C4-2B (cell line): ENCODE data around the gene PSMD3.

Source experiments
- H3K27ac ChIP-seq: fragments of 450-650 bp; 2 replicates; pipeline ENCODE4 v1.5.1; 2017
- CTCF ChIP-seq: fragments of 450-650 bp; conservative IDR thresholded peaks from 2 replicates; pipeline ENCODE4 v1.5.1; 2017; ENCODE audit warnings: mild to moderate bottlenecking
- ZFX ChIP-seq: fragments of 450-650 bp; IDR thresholded peaks from 2 replicates; pipeline ENCODE4 v1.6.1; 2017

Gene PSMD3

GRCh38 chr17:40014375-40014980, 33.9 kb downstream of the PSMD3 start:
- TF ChIP-seq ZFX: no peak
- no peak for TF ChIP-seq CTCF
- H3K27ac ChIP-seq: 0 out of 2 replicates have a peak overlapping the region, but pooled peaks have one; percentile 4

GRCh38 chr17:40015005-40015997, 34.7 kb downstream of the PSMD3 start, which contains the start of gene CSF3:
Gene CSF3 (plus strand): TSS chr17:40015440. CDS start chr17:40015475, 35 bp downstream.
- 0 out of 2 replicates have a peak within 1 kb of the TSS, but pooled peaks have one; percentile 4 for H3K27ac ChIP-seq
- no peak for TF ChIP-seq ZFX
- TF ChIP-seq CTCF: no peak

GRCh38 chr17:40015998-40016985, 35.7 kb downstream of the PSMD3 start:
- no peak for TF ChIP-seq ZFX
- no peak for TF ChIP-seq CTCF
- no peak overlapping the region for H3K27ac ChIP-seq

GRCh38 chr17:40017422-40018080, 36.9 kb downstream of the PSMD3 start:
- TF ChIP-seq ZFX (no peak), CTCF (no peak)
- no peak overlapping the region for H3K27ac ChIP-seq

GRCh38 chr17:40018211-40019121, 37.9 kb downstream of the PSMD3 start:
- H3K27ac ChIP-seq: no peak overlapping the region
- no peak for TF ChIP-seq CTCF
- TF ChIP-seq ZFX: no peak
